PC-3 (cell line): ENCODE measurements around the gene ZBTB22. TPM values are rescaled to one million over a fixed set of nuclear protein-coding genes. Genes with fewer than 3 reads are reported as not detected.

ENCODE experiments used
- ATAC-seq: fragments of 200-7000 bp; cut with Tn5 transposase; 2 replicates; pipeline ENCODE4 v1.9.1; 2020; ENCODE audit warnings: mild to moderate bottlenecking, moderate library complexity
- BruUV-seq: library from RNA; stranded (reverse); fragments of 400-500 nt; replicated peaks from 2 replicates; lab custom pipeline; 2021; lab: Mats Ljungman, UMichigan
- CTCF ChIA-PET: fragments of 300-600 bp; sonication (Branson Sonifier 250); formaldehyde crosslinking; loops from one replicate; lab custom pipeline; 2022; ENCODE audit warnings: antibody characterized with exemption; lab: Charles Lee
- POLR2A ChIA-PET: fragments of 300-600 bp; sonication (Branson Sonifier 250); formaldehyde crosslinking; loops from one replicate; lab custom pipeline; 2022; ENCODE audit warnings: antibody characterized with exemption; ENCODE audit not compliant: unreplicated experiment; lab: Charles Lee
- DNase-seq: peaks from one replicate; pipeline ENCODE4 v3.0.0-alpha.2; 2015
- H2AFZ ChIP-seq: fragments of 300-600 bp; sonication (generic); 2 replicates; pipeline ENCODE4 v1.6.0; 2016; ENCODE audit warnings: antibody characterized with exemption, low read length
- H3F3A ChIP-seq: fragments of 300-600 bp; sonication (generic); one replicate; pipeline ENCODE4 v1.6.0; 2017; ENCODE audit warnings: antibody characterized with exemption, low read length, control low read depth, mild to moderate bottlenecking; ENCODE audit not compliant: unreplicated experiment
- H3K27ac ChIP-seq: fragments of 300-600 bp; sonication (generic); 2 replicates; pipeline ENCODE4 v1.5.1; 2016; ENCODE audit warnings: mild to moderate bottlenecking, low read length
- H3K27me3 ChIP-seq: fragments of 300-600 bp; sonication (generic); 2 replicates; pipeline ENCODE4 v1.6.1; 2016; ENCODE audit warnings: low read length, mixed read lengths
- H3K36me3 ChIP-seq: fragments of 300-600 bp; sonication (generic); 2 replicates; pipeline ENCODE4 v1.6.1; 2016; ENCODE audit warnings: low read depth, mixed run types, low read length, mixed read lengths
- H3K4me1 ChIP-seq: fragments of 300-600 bp; sonication (generic); 2 replicates; pipeline ENCODE4 v1.5.1; 2016; ENCODE audit warnings: low read length; ENCODE audit not compliant: insufficient read depth
- H3K4me2 ChIP-seq: fragments of 300-600 bp; sonication (generic); 2 replicates; pipeline ENCODE4 v1.6.0; 2016; ENCODE audit warnings: low read length
- H3K4me3 ChIP-seq: fragments of 300-600 bp; sonication (generic); 2 replicates; pipeline ENCODE4 v1.5.1; 2016; ENCODE audit warnings: mild to moderate bottlenecking, low read length, mixed read lengths
- H3K79me2 ChIP-seq: fragments of 300-600 bp; sonication (generic); 2 replicates; pipeline ENCODE4 v1.6.1; 2017; ENCODE audit warnings: low read length, mixed read lengths
- H3K9ac ChIP-seq: fragments of 300-600 bp; sonication (generic); 2 replicates; pipeline ENCODE4 v1.6.0; 2016; ENCODE audit warnings: mild to moderate bottlenecking, low read length
- H3K9me2 ChIP-seq: fragments of 300-600 bp; sonication (generic); replicated peaks from 2 replicates; pipeline ENCODE4 v1.6.1; 2016; ENCODE audit warnings: mixed run types, low read length, mixed read lengths
- H3K9me3 ChIP-seq: fragments of 300-600 bp; sonication (generic); 2 replicates; pipeline ENCODE4 v1.6.1; 2016; ENCODE audit warnings: low read length, mixed read lengths
- H4K20me1 ChIP-seq: fragments of 300-600 bp; sonication (generic); 2 replicates; pipeline ENCODE4 v1.6.1; 2016; ENCODE audit warnings: low read length, mixed read lengths
- CTCF ChIP-seq: fragments of 300-600 bp; sonication (generic); conservative IDR thresholded peaks from 2 replicates; pipeline ENCODE4 v1.5.1; 2017; ENCODE audit warnings: antibody characterized with exemption, low read depth, mild to moderate bottlenecking, low read length
- EZH2 ChIP-seq: fragments of 300-600 bp; sonication (generic); IDR thresholded peaks from one replicate; pipeline ENCODE4 v1.6.1; 2017; ENCODE audit warnings: antibody characterized with exemption, mild to moderate bottlenecking, low read length; ENCODE audit not compliant: unreplicated experiment
- EZH2phosphoT487 ChIP-seq: fragments of 300-600 bp; sonication (generic); IDR thresholded peaks from 2 replicates; pipeline ENCODE4 v1.6.1; 2018; ENCODE audit warnings: mild to moderate bottlenecking, antibody characterized with exemption, low read length, borderline replicate concordance
- intact Hi-C: fragments of 100-400 bp; cut with micrococcal nuclease; formaldehyde crosslinking; loops from 2 replicates; pipeline ENCODE4 v1.9.0; 2023
- total RNA-seq: library from RNA; depleted of rRNA; stranded (reverse); fragments of >200 nt; gene quantifications from 2 replicates; pipeline ENCODE4 v1.2.3, GENCODE V29; 2014

ZBTB22 gene
- total RNA-seq, 1 experiment from 2014 or later, result 18.8 TPM

DNA sequence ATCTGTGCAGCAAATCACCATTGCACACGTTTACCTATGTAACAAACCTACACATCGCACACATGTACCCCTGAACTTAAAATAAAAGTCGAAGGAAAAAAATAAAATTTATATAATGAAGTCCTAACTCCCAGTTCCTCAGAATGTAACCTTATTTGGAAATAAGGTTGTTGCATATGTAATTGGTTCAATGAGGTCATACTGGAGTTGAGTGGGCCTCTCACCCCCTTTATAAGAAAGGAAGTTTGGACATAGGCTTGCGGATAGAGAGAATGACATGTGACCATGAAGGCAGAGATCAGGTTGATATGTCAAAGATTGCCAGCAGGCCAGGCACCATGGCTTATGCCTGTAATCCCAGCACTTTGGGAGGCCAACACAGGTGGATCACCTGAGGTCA, 16.1 kb upstream of the ZBTB22 start:
- H4K20me1 ChIP-seq, result no peaks in the 10 kb centered on the region
- H3K9ac ChIP-seq, result no peak overlapping the region
- POLR2A ChIA-PET, result no interaction called here
- intact Hi-C loops, result no loop called here
- no peaks in the 10 kb centered on the region for H3K4me1 ChIP-seq
- H3K79me2 ChIP-seq, result no peaks in the 10 kb centered on the region
- no peak overlapping the region for H3K4me3 ChIP-seq
- CTCF ChIA-PET, result no interaction called here
- no peak overlapping the region for H3K4me2 ChIP-seq
- no peak overlapping the region for H2AFZ ChIP-seq
- no peak overlapping the region for H3K27ac ChIP-seq
- no peak for DNase-seq
- no peaks in the 10 kb centered on the region for H3F3A ChIP-seq
- no peak for TF ChIP-seq EZH2phosphoT487
- no peak for TF ChIP-seq EZH2
- no peak for TF ChIP-seq CTCF
- H3K27me3 ChIP-seq, result no peaks in the 10 kb centered on the region
- H3K9me3 ChIP-seq, result no peaks in the 10 kb centered on the region
- no peak for ATAC-seq
- no TSS peak for BruUV-seq
- H3K36me3 ChIP-seq, result no peaks in the 10 kb centered on the region
- H3K9me2 ChIP-seq, result no peaks in the 10 kb centered on the region

DNA sequence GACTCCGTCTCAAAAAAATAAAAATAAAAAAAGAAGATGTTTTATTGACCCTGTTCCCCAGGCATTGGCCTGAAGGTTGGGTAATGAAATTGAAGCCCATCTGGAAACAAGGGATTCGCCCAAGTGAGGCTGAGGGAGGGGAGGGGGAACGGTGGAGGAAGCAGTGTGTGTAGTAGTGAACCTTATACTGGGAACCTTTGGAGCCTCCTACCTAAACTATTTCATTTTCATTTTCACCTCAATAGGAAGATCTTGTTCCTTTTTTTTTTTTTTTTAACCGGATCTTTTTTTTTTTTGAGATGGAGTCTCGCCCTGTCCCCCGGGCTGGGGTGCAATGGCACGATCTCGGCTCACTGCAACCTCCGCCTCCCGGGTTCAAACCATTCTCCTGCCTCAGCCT, 13.2 kb upstream of the ZBTB22 start:
- no peak overlapping the region for H2AFZ ChIP-seq
- H3K9me2 ChIP-seq, result no peaks in the 10 kb centered on the region
- H3K4me2 ChIP-seq, result no peak overlapping the region
- intact Hi-C loops, result no loop called here
- H3K9ac ChIP-seq, result no peak overlapping the region
- BruUV-seq, result no TSS peak
- CTCF ChIA-PET, result interaction anchor here (0.7 kb wide), 1 partner anchor 467 kb away, joined by 3 read pairs; no protein-coding TSS in a partner anchor
- no peaks in the 10 kb centered on the region for H3K79me2 ChIP-seq
- no peaks in the 10 kb centered on the region for H3K27me3 ChIP-seq
- POLR2A ChIA-PET, result no interaction called here
- no peak overlapping the region for H3K4me3 ChIP-seq
- no peak for TF ChIP-seq EZH2
- TF ChIP-seq CTCF, result no peak
- TF ChIP-seq EZH2phosphoT487, result no peak
- H3K9me3 ChIP-seq, result no peaks in the 10 kb centered on the region
- no peaks in the 10 kb centered on the region for H3F3A ChIP-seq
- H3K4me1 ChIP-seq, result no peaks in the 10 kb centered on the region
- DNase-seq, result no peak
- no peaks in the 10 kb centered on the region for H4K20me1 ChIP-seq
- no peak for ATAC-seq
- H3K36me3 ChIP-seq, result no peaks in the 10 kb centered on the region
- H3K27ac ChIP-seq, result no peak overlapping the region

- BruUV-seq, result no TSS peak
- H4K20me1 ChIP-seq, result no peaks in the 10 kb centered on the region
- DNase-seq, result peak; percentile 24
- no peaks in the 10 kb centered on the region for H3F3A ChIP-seq
- peaks cover 2% of the 10 kb centered on the region for H3K4me1 ChIP-seq
- H3K4me3 ChIP-seq, result no peak overlapping the region
- no peak overlapping the region for H3K27ac ChIP-seq
- intact Hi-C loops, result no loop called here
- H3K4me2 ChIP-seq, result no peak overlapping the region
- H3K79me2 ChIP-seq, result no peaks in the 10 kb centered on the region
- no peaks in the 10 kb centered on the region for H3K27me3 ChIP-seq
- no peak overlapping the region for H3K9ac ChIP-seq
- TF ChIP-seq CTCF, result no peak
- TF ChIP-seq EZH2phosphoT487, result no peak
- no peak for TF ChIP-seq EZH2
- ATAC-seq, result peak; percentile 29; the same call in 1 of the 2 replicates
- no peaks in the 10 kb centered on the region for H3K9me2 ChIP-seq
- no peaks in the 10 kb centered on the region for H3K9me3 ChIP-seq
- H2AFZ ChIP-seq, result no peak overlapping the region
- ChIA-PET CTCF (no interaction called here), POLR2A (no interaction called here)
- no peaks in the 10 kb centered on the region for H3K36me3 ChIP-seq
Measured at GRCh38 chr6:33329058-33329457, 11.5 kb upstream of the ZBTB22 start.
